HG02678 (cell line): Measurements from ENCODE around the gene PPME1.

Source experiments
- ATAC-seq: cut with Tn5 transposase; IDR thresholded peaks from one replicate; pipeline ENCODE4 v1.9.1; 2021; ENCODE audit warnings: mild to moderate bottlenecking, moderate library complexity; ENCODE audit not compliant: unreplicated experiment

Gene PPME1

GRCh38 chr11:74278103-74278502 is 107.0 kb downstream of the PPME1 start:
- ATAC-seq: no peak

GRCh38 chr11:74278721-74279161 is 107.7 kb downstream of the PPME1 start:
- no peak for ATAC-seq

GRCh38 chr11:74279256-74279655 is 108.2 kb downstream of the PPME1 start:
- no peak for ATAC-seq

- ATAC-seq: no peak
These were observed 109.4 kb downstream of the PPME1 start for GRCh38 chr11:74280494-74280893.

- no peak for ATAC-seq
These were observed 111.3 kb downstream of the PPME1 start for GRCh38 chr11:74282421-74282820.

- ATAC-seq: no peak
These were observed 111.9 kb downstream of the PPME1 start for GRCh38 chr11:74282914-74283371.

- ATAC-seq: no peak
These were observed 112.6 kb downstream of the PPME1 start for GRCh38 chr11:74283580-74284180.

- no peak for ATAC-seq
These were observed 113.4 kb downstream of the PPME1 start for GRCh38 chr11:74284466-74284865.

- no peak for ATAC-seq
These were observed 117.1 kb downstream of the PPME1 start for GRCh38 chr11:74288161-74288560.

- no peak for ATAC-seq
These were observed 117.8 kb downstream of the PPME1 start for GRCh38 chr11:74288911-74289310.

GRCh38 chr11:74297484-74297883 is 126.4 kb downstream of the PPME1 start:
- no peak for ATAC-seq

- no peak for ATAC-seq
These were observed 127.9 kb downstream of the PPME1 start for GRCh38 chr11:74299015-74299414.
